Hypothalamus (tissue), 51 donors: Measurements from ENCODE around the gene SLC45A1.
A peak's percentile ranks its signal among the peaks of the same experiment; 100 is the strongest.

Source experiments
- DNase-seq, 51 donors: peaks; one replicate each; lab custom pipeline; 2025; lab: John Stamatoyannopoulos, UW

Gene SLC45A1

GRCh38 chr1:8351693-8352470, 34.0 kb downstream of the SLC45A1 start:
- peak in 1 of 51 donors; percentile 35 for DNase-seq

DNA sequence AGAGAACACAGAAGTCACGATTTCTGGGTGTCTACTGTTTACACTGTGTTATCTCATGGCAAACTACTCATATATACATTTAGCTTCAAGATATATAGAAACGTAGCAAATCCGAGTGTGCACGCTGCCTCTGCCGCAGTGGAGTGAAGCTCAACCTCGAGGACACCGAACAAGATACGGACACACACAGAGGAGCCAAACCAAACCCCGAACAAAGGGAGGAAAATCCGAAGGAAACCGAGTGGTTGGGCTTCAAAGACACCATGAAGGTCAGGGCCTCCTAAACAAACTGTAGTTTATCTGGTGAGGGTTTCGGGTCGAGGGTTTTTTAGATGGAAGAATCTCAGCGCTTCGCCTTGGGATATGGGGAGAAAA, 34.5 kb downstream of the SLC45A1 start:
- DNase-seq: no peak

GRCh38 chr1:8352886-8353785, 35.2 kb downstream of the SLC45A1 start:
- DNase-seq: no peak

DNA sequence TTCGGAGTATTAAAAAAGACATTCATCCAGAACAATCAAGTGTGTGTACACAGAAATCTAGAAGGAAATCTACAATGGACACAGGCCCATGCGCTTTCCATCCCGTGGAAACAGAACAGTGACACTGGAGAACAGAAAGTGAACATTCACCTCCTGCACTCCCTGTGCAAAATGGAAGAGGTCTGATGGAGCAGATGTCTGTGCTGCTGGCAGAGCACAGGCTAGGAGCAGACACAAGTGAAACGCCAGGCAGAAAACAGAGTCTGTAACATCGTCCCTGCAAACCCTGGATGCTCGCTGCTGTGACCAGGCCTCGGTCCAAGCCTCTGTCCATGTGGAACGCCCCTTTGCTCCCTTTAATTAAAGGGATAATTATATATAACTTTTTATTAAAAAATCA, 36.1 kb downstream of the SLC45A1 start:
- DNase-seq: no peak

DNA sequence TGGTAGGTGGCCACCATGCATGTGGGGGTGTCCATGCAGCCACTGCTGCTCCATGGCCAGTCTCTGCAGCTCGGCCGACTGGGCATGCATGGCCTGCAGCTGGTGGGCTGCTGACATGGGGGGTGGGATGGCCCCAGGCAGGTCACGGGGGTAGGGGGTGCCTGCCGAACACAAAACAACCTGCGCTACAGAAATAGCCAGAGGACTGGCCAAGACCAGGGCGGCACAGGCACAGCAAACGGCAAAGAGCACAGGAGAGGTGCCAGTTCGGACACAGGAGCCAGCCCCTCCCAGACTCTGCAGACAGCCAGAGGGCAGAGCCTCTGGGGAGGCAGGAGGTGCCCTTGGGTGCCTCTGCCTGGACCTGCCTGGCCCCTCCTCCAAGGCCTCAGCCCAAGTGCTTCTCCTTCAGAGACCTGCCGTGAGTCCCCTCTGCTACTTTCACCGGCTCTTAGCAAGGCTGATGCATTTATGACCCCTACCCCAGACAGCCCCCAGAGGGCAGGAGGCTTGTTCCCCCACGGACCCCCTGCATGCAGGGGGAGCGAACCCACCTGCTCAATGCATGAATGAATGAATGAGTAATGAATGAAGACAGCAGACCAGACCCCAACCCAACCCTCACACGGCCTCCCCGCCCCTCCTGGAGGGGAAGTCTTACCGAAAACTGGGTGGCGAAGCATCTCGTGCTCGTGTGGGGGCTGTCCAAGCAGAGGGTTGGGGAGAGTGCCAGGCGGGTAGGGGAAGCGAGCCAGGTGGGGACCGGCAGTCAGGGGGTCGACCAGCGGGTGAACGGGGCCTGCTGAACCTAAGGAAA, 37.7 kb downstream of the SLC45A1 start:
- no peak for DNase-seq

DNA sequence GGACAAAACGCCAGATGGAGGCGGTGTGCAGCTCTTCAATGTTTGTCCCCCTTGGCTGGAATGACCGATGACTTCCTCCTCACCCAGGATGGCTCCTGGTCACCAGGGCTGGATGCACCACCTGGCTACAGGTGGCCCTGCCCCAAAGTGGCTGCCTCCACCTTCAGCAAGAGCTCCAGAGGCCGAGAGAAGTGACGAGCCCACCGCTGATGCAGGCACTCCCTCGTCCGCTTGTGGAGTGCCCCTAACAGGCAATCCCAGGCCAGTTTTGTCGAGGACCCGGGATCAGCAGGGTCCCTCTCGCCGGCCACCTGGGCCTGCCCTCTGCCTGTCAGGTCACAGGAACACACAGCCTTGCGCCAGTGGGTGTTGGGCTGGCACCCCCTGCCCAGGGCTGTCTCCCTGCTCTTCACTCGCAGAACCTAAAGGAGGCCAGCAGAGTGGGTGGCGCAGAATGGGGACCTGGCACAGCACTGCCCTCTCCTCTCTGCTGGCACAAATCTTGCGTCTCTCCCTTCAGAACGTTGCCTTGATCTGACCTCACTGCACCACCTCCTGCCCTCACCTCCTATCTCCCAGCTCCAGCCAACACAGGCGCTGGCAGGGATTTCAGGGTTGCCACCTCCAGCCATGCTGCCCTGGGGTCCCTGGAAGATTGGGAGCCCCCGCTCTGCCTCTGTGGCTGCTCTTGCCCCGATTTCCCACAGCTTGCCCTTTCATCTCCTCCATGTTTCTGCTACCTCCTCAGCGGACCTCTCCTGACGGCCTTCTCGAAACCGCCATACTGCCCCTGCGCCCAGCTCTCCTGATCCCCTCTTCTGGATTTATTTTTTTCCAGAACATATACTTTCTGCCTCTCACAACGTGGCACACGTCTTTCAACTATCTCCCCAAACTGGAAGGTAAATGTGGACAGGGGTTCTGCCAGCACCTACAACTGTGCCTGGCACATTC, 38.6 kb downstream of the SLC45A1 start:
- no peak for DNase-seq

DNA sequence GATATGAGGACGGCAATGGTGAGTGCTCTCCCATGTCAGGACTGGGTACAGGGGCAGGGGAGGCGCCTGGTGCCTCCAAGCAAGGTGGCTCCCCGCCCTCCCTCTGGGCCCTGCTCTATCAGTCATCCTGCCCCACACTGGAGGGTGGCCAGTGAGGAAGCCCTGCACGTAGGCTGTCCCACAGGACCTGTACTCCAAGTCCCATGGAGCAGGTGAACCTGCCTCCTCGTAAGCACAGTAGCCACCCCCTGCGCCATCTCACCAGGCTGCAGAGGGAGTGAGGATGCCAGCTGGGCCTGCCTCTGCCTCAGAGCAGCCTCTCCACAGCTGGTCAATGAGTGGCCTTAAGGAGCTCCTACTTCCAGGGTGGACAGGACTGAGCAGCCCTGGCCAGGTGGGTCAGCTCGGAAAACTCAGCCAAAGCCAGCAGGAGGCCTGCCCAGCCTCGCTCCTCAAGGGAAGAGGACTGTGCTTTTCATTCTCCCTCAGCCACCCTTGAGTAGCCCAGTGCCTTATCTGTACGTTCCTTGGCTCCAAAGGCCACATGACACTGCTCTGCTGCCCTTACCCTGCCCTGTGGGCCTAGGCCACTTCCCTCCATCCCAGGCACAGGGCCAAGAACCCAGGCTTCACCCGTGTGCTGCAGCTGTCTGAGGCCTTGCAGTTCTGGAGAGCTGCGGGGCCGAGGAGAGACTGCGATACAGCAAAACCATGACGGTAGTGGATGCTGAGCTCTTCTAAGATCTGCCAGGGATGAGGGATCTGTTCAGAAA, 39.6 kb downstream of the SLC45A1 start:
- DNase-seq: no peak

DNA sequence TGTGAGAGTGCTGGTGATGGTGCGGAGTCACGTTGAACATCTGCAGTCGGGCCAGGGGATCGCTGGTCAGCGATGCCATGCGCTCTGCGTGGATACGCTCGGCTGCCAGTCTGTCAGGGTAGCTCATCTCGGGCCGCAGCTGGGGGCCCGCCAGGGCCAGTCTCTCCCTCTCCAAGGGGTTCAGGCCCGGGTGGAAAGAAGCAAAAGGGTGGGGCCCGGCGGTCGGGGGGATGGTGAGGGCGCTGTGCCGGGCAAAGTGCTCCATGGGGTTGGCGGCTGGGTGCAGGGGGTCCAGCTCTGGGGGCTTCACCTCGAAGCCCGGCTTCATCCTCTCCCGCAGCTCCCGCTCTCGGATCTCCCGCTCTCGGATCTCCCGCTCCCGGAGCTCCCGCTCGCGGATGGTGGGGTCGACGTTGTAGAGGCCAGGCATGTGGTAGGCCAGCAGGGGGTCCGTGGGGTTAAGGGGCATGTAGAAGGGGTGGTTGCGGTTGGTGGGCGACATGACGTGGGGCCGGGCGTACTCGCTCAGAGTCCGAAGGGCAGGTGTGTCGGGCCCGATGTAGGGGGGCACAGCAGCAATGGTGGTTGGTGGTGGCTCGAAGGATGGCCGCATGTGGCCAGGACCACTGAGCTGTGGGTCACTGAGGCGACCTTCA, 40.5 kb downstream of the SLC45A1 start:
- no peak for DNase-seq

- DNase-seq: no peak
Measured at GRCh38 chr1:8358897-8359616, 41.1 kb downstream of the SLC45A1 start.

GRCh38 chr1:8359617-8360481, 41.9 kb downstream of the SLC45A1 start:
- no peak for DNase-seq

DNA sequence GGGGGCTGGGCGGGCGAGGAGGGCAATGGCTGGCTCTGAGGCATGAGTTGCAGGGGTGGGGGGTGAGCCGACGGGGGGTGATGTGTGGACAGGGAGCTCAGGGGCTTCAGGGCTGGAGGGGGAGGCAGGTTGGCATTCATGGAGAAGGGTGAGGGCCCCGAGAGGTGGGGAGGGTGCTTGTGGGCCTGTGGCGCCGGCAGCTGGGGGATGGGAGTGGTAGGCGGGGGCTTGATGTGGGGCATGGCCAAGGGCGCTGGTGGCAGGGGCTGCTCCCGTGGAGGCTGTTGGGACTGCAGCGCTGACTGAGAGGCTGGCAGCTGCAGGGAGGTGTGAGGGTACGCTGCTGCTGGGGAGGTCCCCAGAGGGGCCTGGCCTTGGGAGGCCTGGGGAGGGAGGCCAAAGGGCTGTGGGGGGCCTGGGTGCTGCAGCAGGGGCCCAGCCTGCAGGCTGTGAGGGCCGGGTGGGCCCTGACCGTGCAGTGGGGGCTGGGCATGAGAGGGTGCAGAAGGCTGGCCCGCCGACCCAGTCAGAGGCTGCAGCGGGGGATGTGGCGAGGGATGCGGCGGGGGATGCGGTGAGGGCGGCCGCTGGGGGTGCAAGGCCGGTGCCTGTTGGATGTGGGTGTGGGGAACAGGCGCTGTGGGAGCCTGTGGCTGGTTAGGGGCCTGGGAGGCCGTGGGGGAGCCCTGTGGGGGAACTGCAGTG, 42.7 kb downstream of the SLC45A1 start:
- no peak for DNase-seq

- DNase-seq: no peak
Measured at GRCh38 chr1:8361198-8361849, 43.4 kb downstream of the SLC45A1 start.

DNA sequence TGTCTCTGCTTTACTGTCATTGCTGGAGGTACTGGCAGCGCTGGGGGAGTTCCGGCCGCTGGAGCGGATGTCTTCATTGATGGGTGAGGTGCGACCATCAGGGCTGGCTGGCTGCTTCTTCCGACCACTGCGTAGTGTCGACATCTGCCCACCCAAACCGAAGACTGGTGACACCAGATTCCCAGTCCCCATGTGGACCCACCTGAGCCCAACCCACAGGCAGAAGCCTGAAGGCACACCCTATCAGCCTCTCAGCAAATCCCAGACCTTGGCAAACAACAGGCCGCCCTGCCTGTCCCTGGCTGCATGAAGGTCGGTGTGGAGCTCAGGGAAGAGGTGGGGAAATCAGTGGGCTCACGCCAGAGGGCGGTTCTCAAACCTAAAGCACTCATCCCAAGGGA, 44.8 kb downstream of the SLC45A1 start:
- no peak for DNase-seq

- DNase-seq: no peak
Measured at GRCh38 chr1:8363186-8363766, 45.4 kb downstream of the SLC45A1 start.

- no peak for DNase-seq
Measured at GRCh38 chr1:8363767-8364301, 45.9 kb downstream of the SLC45A1 start.
